ENCODE measurements around the gene OAS2.
"Not testable (repeated sequence)": the region's sequence is repeated elsewhere in the genome, so short reads cannot be mapped to it uniquely, and the experiment has no call there.

The OAS2 gene

DNA sequence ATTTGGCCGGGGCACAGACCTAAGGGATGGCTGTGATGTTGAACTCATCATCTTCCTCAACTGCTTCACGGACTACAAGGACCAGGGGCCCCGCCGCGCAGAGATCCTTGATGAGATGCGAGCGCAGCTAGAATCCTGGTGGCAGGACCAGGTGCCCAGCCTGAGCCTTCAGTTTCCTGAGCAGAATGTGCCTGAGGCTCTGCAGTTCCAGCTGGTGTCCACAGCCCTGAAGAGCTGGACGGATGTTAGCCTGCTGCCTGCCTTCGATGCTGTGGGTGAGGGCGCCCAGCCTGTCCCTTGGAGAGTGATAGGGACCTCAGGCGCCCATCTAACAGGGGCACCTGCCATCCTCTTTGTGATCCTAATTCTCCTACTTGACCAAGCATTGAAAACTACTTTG is 27.6 kb upstream of the OAS2 start:
- no peaks in the 10 kb centered on the region for H3K9me3 ChIP-seq (ENCODE audit: control insufficient read depth, insufficient read depth, low read depth, low read length)
- H3K27me3 ChIP-seq (ENCODE audit: control insufficient read depth, insufficient read depth, low read length) = no peaks in the 10 kb centered on the region
- H3K9ac ChIP-seq (ENCODE audit: low read length) = no peak overlapping the region
- no peak overlapping the region for H3K4me3 ChIP-seq (ENCODE audit: low read depth, low read length)
- no peak overlapping the region for H3K27ac ChIP-seq (ENCODE audit: low read depth, low read length)
- H3K4me1 ChIP-seq (ENCODE audit: control insufficient read depth, insufficient read depth, low read length) = no peaks in the 10 kb centered on the region
- no peaks in the 10 kb centered on the region for H3K36me3 ChIP-seq (ENCODE audit: control insufficient read depth, insufficient read depth, low read length)

DNA sequence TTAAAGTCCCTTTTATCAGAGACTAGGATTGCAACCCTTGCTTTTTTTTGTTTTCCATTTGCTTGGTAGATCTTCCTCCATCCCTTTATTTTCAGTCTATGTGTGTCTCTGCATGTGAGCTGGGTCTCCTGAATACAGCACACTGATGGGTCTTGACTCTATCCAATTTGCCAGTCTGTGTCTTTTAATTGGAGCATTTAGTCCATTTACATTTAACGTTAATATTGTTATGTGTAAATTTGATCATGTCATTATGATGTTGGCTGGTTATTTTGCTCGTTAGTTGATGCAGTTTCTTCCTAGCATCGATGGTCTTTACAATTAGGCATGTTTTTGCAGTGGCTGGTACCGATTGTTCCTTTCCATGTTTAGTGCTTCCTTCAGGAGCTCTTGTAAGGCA is 21.2 kb upstream of the OAS2 start:
- not testable (repeated sequence) for H3K27ac ChIP-seq (ENCODE audit: low read depth, low read length); H3K27me3 ChIP-seq (ENCODE audit: control insufficient read depth, insufficient read depth, low read length); H3K36me3 ChIP-seq (ENCODE audit: control insufficient read depth, insufficient read depth, low read length); H3K4me1 ChIP-seq (ENCODE audit: control insufficient read depth, insufficient read depth, low read length); H3K4me3 ChIP-seq (ENCODE audit: low read depth, low read length); H3K9ac ChIP-seq (ENCODE audit: low read length)
- H3K9me3 ChIP-seq (ENCODE audit: control insufficient read depth, insufficient read depth, low read depth, low read length) = peaks cover 15% of the 10 kb centered on the region

DNA sequence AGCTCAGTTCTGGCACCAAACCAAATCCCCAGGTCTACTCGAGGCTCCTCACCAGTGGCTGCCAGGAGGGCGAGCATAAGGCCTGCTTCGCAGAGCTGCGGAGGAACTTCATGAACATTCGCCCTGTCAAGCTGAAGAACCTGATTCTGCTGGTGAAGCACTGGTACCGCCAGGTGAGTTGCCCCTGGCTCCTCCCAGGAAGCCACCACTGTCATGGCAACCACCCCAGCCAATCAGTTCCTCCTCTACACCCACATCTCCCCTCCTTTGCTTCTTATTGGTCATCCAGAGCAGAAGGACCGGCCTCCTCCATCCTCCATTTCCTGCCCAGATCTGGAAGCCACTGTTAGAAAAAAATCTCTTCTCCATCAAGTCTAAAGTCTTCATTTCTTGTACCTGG is 17.2 kb upstream of the OAS2 start:
- Histone ChIP-seq H3K27me3 (ENCODE audit: control insufficient read depth, insufficient read depth, low read length) (no peaks in the 10 kb centered on the region), H3K27ac (ENCODE audit: low read depth, low read length) (no peak overlapping the region), H3K9me3 (ENCODE audit: control insufficient read depth, insufficient read depth, low read depth, low read length) (peaks cover 15% of the 10 kb centered on the region), H3K36me3 (ENCODE audit: control insufficient read depth, insufficient read depth, low read length) (no peaks in the 10 kb centered on the region), H3K4me1 (ENCODE audit: control insufficient read depth, insufficient read depth, low read length) (no peaks in the 10 kb centered on the region), H3K9ac (ENCODE audit: low read length) (no peak overlapping the region), H3K4me3 (ENCODE audit: low read depth, low read length) (no peak overlapping the region)

DNA sequence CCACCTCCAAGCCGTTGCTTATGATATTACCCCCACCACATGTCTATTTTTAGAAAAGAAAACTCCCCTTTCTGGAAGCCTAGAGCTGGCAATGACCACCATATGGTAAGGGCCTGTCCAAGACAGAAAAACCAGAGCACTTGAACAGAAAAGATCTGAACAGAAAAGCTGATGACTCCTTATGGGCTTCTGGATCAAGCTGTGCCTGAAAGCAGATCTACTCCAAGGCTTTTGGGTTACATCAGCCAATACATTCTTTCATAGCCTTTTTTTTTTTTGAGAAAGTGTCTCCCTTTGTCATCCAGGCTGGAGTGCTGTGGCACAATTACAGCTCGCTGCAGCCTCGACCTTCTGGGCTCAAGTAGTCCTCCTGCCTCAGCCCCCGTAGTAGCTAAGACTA is 16.8 kb upstream of the OAS2 start:
- Histone ChIP-seq H3K4me3 (ENCODE audit: low read depth, low read length) (no peak overlapping the region), H3K9ac (ENCODE audit: low read length) (no peak overlapping the region), H3K27ac (ENCODE audit: low read depth, low read length) (no peak overlapping the region), H3K27me3 (ENCODE audit: control insufficient read depth, insufficient read depth, low read length) (no peaks in the 10 kb centered on the region), H3K9me3 (ENCODE audit: control insufficient read depth, insufficient read depth, low read depth, low read length) (peaks cover 15% of the 10 kb centered on the region), H3K36me3 (ENCODE audit: control insufficient read depth, insufficient read depth, low read length) (no peaks in the 10 kb centered on the region), H3K4me1 (ENCODE audit: control insufficient read depth, insufficient read depth, low read length) (no peaks in the 10 kb centered on the region)

DNA sequence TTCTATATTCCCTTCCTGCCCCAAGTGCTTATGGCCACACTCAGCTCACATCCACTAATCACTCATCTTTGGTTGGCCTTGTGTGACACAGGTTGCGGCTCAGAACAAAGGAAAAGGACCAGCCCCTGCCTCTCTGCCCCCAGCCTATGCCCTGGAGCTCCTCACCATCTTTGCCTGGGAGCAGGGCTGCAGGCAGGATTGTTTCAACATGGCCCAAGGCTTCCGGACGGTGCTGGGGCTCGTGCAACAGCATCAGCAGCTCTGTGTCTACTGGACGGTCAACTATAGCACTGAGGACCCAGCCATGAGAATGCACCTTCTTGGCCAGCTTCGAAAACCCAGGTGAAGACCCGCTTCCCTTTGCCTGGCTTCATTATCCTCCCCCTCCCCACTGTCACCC is 15.8 kb upstream of the OAS2 start:
- no peaks in the 10 kb centered on the region for H3K4me1 ChIP-seq (ENCODE audit: control insufficient read depth, insufficient read depth, low read length)
- no peaks in the 10 kb centered on the region for H3K27me3 ChIP-seq (ENCODE audit: control insufficient read depth, insufficient read depth, low read length)
- H3K9ac ChIP-seq (ENCODE audit: low read length) = no peak overlapping the region
- H3K9me3 ChIP-seq (ENCODE audit: control insufficient read depth, insufficient read depth, low read depth, low read length) = peaks cover 15% of the 10 kb centered on the region
- H3K36me3 ChIP-seq (ENCODE audit: control insufficient read depth, insufficient read depth, low read length) = no peaks in the 10 kb centered on the region
- H3K4me3 ChIP-seq (ENCODE audit: low read depth, low read length) = no peak overlapping the region
- H3K27ac ChIP-seq (ENCODE audit: low read depth, low read length) = no peak overlapping the region

DNA sequence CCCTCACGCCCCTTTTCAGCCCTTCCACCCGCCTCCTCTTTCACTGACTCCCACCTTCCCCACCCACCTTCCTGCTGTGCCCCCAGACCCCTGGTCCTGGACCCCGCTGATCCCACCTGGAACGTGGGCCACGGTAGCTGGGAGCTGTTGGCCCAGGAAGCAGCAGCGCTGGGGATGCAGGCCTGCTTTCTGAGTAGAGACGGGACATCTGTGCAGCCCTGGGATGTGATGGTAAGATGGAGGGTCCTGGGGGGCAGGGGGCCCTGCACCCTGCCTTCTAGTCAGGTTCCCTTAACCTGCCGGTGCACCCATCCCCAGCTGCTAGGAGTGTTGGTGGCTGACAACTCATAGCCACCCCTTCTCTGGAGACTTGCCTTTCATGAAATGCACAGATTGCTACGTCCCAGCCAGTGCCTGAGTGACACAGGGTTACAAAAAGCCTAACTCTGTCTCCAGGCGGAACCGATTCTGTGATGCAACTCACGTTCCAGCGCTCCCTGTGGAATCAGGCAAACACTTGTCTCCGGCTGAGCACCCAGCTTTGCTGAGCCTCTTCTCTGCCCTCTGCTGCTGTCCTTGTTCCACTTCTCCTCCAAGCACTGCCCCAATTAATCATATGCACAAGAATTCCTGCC is 15.0 kb upstream of the OAS2 start:
- Histone ChIP-seq H3K4me3 (ENCODE audit: low read depth, low read length) (no peak overlapping the region), H3K9me3 (ENCODE audit: control insufficient read depth, insufficient read depth, low read depth, low read length) (peaks cover 15% of the 10 kb centered on the region), H3K36me3 (ENCODE audit: control insufficient read depth, insufficient read depth, low read length) (no peaks in the 10 kb centered on the region), H3K27ac (ENCODE audit: low read depth, low read length) (no peak overlapping the region), H3K9ac (ENCODE audit: low read length) (no peak overlapping the region), H3K27me3 (ENCODE audit: control insufficient read depth, insufficient read depth, low read length) (no peaks in the 10 kb centered on the region), H3K4me1 (ENCODE audit: control insufficient read depth, insufficient read depth, low read length) (no peaks in the 10 kb centered on the region)

DNA sequence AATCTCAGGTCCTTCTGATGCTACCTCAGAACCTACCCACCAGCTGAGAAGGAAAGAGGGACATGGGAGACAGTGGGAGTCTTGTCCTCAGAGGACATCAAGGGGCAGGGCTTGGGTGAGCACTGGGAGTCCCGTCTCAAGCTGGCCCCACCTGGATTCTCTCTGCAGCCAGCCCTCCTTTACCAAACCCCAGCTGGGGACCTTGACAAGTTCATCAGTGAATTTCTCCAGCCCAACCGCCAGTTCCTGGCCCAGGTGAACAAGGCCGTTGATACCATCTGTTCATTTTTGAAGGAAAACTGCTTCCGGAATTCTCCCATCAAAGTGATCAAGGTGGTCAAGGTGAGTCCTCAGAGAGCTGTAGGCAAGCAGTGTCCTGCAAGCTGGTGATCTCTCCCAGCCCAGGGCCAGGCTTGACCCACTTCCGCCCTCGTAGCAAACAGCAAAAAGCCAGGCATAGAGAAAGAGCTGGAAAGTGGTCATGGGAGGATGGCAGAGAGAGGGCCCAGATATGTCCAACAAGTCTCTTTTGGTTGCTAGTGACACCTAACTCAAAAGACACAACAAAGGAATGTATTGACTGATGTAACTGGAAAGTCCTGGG is 14.2 kb upstream of the OAS2 start:
- no peaks in the 10 kb centered on the region for H3K27me3 ChIP-seq (ENCODE audit: control insufficient read depth, insufficient read depth, low read length)
- no peak overlapping the region for H3K27ac ChIP-seq (ENCODE audit: low read depth, low read length)
- no peak overlapping the region for H3K9ac ChIP-seq (ENCODE audit: low read length)
- H3K4me1 ChIP-seq (ENCODE audit: control insufficient read depth, insufficient read depth, low read length) = no peaks in the 10 kb centered on the region
- H3K36me3 ChIP-seq (ENCODE audit: control insufficient read depth, insufficient read depth, low read length) = no peaks in the 10 kb centered on the region
- H3K9me3 ChIP-seq (ENCODE audit: control insufficient read depth, insufficient read depth, low read depth, low read length) = peaks cover 11% of the 10 kb centered on the region
- no peak overlapping the region for H3K4me3 ChIP-seq (ENCODE audit: low read depth, low read length)

DNA sequence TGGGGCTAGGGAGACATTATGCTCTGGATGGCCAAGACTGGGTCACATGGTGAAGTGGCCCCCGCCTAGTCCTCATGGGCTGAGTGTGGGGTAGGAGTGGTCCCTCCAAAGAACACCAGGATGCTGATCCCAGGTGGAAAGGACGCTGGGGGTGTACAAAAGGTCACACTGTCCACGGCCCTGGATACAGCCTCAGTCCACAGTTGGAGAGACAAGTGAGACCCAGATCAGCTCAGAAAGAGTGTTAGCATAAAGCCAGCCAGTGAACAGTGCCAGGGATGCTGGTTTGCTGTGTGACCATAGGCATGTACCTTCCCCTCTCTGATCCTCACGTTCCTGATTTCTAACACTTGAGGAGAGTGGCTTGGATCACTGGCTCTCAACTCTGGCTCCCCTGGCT is 13.4 kb upstream of the OAS2 start:
- H3K4me1 ChIP-seq (ENCODE audit: control insufficient read depth, insufficient read depth, low read length) = no peaks in the 10 kb centered on the region
- no peak overlapping the region for H3K4me3 ChIP-seq (ENCODE audit: low read depth, low read length)
- H3K36me3 ChIP-seq (ENCODE audit: control insufficient read depth, insufficient read depth, low read length) = no peaks in the 10 kb centered on the region
- no peak overlapping the region for H3K27ac ChIP-seq (ENCODE audit: low read depth, low read length)
- no peak overlapping the region for H3K9ac ChIP-seq (ENCODE audit: low read length)
- no peaks in the 10 kb centered on the region for H3K27me3 ChIP-seq (ENCODE audit: control insufficient read depth, insufficient read depth, low read length)
- peaks cover 4% of the 10 kb centered on the region; the same call in 1 of the 2 replicates for H3K9me3 ChIP-seq (ENCODE audit: control insufficient read depth, insufficient read depth, low read depth, low read length)

DNA sequence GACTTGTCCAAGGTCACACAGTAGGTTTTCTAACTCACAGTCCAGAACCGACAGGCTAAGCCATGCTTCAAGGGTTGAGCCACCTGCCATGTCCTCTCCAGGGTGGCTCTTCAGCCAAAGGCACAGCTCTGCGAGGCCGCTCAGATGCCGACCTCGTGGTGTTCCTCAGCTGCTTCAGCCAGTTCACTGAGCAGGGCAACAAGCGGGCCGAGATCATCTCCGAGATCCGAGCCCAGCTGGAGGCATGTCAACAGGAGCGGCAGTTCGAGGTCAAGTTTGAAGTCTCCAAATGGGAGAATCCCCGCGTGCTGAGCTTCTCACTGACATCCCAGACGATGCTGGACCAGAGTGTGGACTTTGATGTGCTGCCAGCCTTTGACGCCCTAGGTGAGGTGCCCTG is 12.7 kb upstream of the OAS2 start:
- Histone ChIP-seq H3K4me1 (ENCODE audit: control insufficient read depth, insufficient read depth, low read length) (no peaks in the 10 kb centered on the region), H3K9me3 (ENCODE audit: control insufficient read depth, insufficient read depth, low read depth, low read length) (peaks cover 4% of the 10 kb centered on the region; the same call in 1 of the 2 replicates), H3K9ac (ENCODE audit: low read length) (no peak overlapping the region), H3K27ac (ENCODE audit: low read depth, low read length) (no peak overlapping the region), H3K36me3 (ENCODE audit: control insufficient read depth, insufficient read depth, low read length) (no peaks in the 10 kb centered on the region), H3K27me3 (ENCODE audit: control insufficient read depth, insufficient read depth, low read length) (no peaks in the 10 kb centered on the region), H3K4me3 (ENCODE audit: low read depth, low read length) (no peak overlapping the region)

DNA sequence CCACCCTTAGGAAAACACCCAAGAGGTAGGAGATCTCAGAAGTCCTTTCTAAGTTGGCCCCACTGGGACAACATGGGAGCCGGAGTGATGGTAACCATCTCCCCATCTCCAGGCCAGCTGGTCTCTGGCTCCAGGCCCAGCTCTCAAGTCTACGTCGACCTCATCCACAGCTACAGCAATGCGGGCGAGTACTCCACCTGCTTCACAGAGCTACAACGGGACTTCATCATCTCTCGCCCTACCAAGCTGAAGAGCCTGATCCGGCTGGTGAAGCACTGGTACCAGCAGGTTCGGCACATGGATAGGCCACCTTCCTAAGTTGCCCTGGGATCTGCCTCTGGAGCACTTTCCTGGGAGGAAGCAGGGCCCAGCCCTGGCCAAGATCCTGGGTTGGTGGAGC is 11.0 kb upstream of the OAS2 start:
- H3K27ac ChIP-seq (ENCODE audit: low read depth, low read length) = no peak overlapping the region
- H3K27me3 ChIP-seq (ENCODE audit: control insufficient read depth, insufficient read depth, low read length) = no peaks in the 10 kb centered on the region
- no peak overlapping the region for H3K4me3 ChIP-seq (ENCODE audit: low read depth, low read length)
- H3K4me1 ChIP-seq (ENCODE audit: control insufficient read depth, insufficient read depth, low read length) = no peaks in the 10 kb centered on the region
- no peaks in the 10 kb centered on the region for H3K9me3 ChIP-seq (ENCODE audit: control insufficient read depth, insufficient read depth, low read depth, low read length)
- no peak overlapping the region for H3K9ac ChIP-seq (ENCODE audit: low read length)
- H3K36me3 ChIP-seq (ENCODE audit: control insufficient read depth, insufficient read depth, low read length) = no peaks in the 10 kb centered on the region

DNA sequence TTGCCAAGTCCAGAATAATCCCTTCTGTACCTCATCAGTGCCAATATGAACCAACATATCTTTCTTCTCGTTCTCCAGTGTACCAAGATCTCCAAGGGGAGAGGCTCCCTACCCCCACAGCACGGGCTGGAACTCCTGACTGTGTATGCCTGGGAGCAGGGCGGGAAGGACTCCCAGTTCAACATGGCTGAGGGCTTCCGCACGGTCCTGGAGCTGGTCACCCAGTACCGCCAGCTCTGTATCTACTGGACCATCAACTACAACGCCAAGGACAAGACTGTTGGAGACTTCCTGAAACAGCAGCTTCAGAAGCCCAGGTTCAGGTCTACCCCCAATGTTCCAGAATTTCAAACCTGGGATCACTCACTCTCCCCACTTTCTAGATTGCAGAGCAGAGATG is 10.5 kb upstream of the OAS2 start:
- Histone ChIP-seq H3K9ac (ENCODE audit: low read length) (no peak overlapping the region), H3K27ac (ENCODE audit: low read depth, low read length) (no peak overlapping the region), H3K9me3 (ENCODE audit: control insufficient read depth, insufficient read depth, low read depth, low read length) (no peaks in the 10 kb centered on the region), H3K36me3 (ENCODE audit: control insufficient read depth, insufficient read depth, low read length) (no peaks in the 10 kb centered on the region), H3K27me3 (ENCODE audit: control insufficient read depth, insufficient read depth, low read length) (no peaks in the 10 kb centered on the region), H3K4me1 (ENCODE audit: control insufficient read depth, insufficient read depth, low read length) (no peaks in the 10 kb centered on the region), H3K4me3 (ENCODE audit: low read depth, low read length) (no peak overlapping the region)

Measured in HUES6 (cell line).